Measurements from ENCODE around the gene POLR2E. TPM values are rescaled to one million over a fixed set of nuclear protein-coding genes. Genes with fewer than 3 reads are reported as not detected.
A peak's percentile ranks its signal among the peaks of the same experiment; 100 is the strongest.

The POLR2E gene
- 57.4 and 87.1 TPM in 2 replicates for total RNA-seq

DNA sequence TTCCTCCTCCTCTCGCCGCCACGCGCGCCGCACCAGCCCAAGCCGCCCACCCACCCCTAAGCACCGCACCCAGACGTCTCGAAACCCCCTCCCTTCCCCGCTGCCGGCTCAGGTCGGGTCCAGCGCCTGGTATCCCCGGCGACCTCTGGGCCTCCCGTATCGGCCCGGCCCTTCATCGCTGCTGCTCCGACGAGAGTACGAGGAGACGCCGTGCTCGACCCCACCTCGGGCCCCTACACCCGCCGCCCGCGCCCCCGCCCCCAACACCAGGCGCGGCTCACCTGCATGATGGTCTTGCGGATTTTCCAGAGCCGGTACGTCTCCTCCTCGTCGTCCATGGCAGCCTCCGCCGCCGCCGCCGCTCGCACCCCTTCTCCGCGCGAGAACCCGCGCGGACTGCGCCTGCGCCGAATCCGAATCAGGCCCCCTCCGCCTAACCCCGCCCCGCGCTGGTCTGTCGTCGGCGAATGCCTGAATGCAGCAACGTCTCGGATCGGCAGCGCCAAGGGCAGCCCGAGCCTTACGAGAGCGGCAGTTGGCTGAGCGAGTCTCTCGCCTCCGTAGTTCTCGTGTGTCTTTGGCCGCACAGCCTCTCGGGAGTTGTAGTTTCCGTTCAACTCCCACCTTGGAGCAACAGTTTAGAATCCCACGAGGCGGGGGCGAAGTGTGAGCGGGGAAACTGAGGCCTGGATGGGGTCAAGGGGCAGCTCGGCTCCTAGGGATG is at the start of gene POLR2E:
Gene POLR2E (minus strand): TSS at position 398 of the 724 bp plus-strand sequence. CDS start 60 bp downstream, at position 338.
- DNase-seq (ENCODE audit: low read depth) (peak; percentile 90), FAIRE-seq (peak; percentile 92)

DNA sequence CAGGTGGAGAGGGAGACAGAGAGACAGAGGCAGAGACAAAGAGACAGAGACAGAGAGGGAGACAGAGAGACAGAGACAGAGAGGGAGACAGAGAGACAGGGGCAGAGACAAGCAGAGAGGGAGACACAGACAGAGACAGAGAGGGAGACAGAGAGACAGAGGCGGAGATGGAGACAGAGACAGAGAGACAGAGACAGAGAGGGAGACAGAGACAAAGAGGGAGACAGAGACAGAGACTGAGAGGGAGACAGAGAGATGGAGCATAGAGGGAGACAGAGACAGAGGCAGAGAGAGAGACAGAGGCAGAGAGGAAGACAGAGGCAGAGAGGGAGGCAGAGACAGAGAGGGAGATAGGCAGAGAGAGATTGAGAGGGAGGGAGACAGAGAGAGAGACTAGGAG is 49.6 kb upstream of the POLR2E start:
- Histone ChIP-seq H3K27me3 (ENCODE audit: control insufficient read depth, insufficient read depth, low read length) (no peaks in the 10 kb centered on the region), H3K4me3 (ENCODE audit: low read depth, low read length) (no peak overlapping the region), H3K36me3 (ENCODE audit: control insufficient read depth, insufficient read depth, low read length) (peaks cover 31% of the 10 kb centered on the region)
- DNase-seq (ENCODE audit: low read depth) (no peak), FAIRE-seq (no peak)
- TF ChIP-seq, protein P1, sequence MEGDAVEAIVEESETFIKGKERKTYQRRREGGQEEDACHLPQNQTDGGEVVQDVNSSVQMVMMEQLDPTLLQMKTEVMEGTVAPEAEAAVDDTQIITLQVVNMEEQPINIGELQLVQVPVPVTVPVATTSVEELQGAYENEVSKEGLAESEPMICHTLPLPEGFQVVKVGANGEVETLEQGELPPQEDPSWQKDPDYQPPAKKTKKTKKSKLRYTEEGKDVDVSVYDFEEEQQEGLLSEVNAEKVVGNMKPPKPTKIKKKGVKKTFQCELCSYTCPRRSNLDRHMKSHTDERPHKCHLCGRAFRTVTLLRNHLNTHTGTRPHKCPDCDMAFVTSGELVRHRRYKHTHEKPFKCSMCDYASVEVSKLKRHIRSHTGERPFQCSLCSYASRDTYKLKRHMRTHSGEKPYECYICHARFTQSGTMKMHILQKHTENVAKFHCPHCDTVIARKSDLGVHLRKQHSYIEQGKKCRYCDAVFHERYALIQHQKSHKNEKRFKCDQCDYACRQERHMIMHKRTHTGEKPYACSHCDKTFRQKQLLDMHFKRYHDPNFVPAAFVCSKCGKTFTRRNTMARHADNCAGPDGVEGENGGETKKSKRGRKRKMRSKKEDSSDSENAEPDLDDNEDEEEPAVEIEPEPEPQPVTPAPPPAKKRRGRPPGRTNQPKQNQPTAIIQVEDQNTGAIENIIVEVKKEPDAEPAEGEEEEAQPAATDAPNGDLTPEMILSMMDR (IDR thresholded peaks at IDR 0.05; ENCODE audit: insufficient read depth, low read length, severe bottlenecking) = no peak

More for the DNA sequence above, at the start of gene POLR2E:
- Histone ChIP-seq H3K4me3 (ENCODE audit: low read depth, low read length) (peak within 1 kb of the TSS; percentile 98), H3K27me3 (ENCODE audit: control insufficient read depth, insufficient read depth, low read length) (no peaks in the 10 kb centered on the region), H3K36me3 (ENCODE audit: control insufficient read depth, insufficient read depth, low read length) (peaks cover 12% of the 10 kb centered on the region)
- TF ChIP-seq, protein P1 (IDR thresholded peaks at IDR 0.05; ENCODE audit: insufficient read depth, low read length, severe bottlenecking) = no peak

- H3K36me3 ChIP-seq (ENCODE audit: control insufficient read depth, insufficient read depth, low read length) = peaks cover 27% of the 10 kb centered on the region
- DNase-seq (ENCODE audit: low read depth) = no peak
These were observed 48.7 kb upstream of the POLR2E start for GRCh38 chr19:1143828-1144399.

GRCh38 chr19:1141944-1142343 is 46.8 kb upstream of the POLR2E start:
- TF ChIP-seq, protein P1 (IDR thresholded peaks at IDR 0.05; ENCODE audit: insufficient read depth, low read length, severe bottlenecking) = no peak
- H3K27me3 ChIP-seq (ENCODE audit: control insufficient read depth, insufficient read depth, low read length) = no peaks in the 10 kb centered on the region
- peaks cover 25% of the 10 kb centered on the region for H3K36me3 ChIP-seq (ENCODE audit: control insufficient read depth, insufficient read depth, low read length)
- peak; percentile 100 for FAIRE-seq
- H3K4me3 ChIP-seq (ENCODE audit: low read depth, low read length) = no peak overlapping the region
- DNase-seq (ENCODE audit: low read depth) = no peak

More at GRCh38 chr19:1143828-1144399, 48.7 kb upstream of the POLR2E start:
- TF ChIP-seq, protein P1 (IDR thresholded peaks at IDR 0.05; ENCODE audit: insufficient read depth, low read length, severe bottlenecking) = no peak
- Histone ChIP-seq H3K4me3 (ENCODE audit: low read depth, low read length) (no peak overlapping the region), H3K27me3 (ENCODE audit: control insufficient read depth, insufficient read depth, low read length) (no peaks in the 10 kb centered on the region)
- FAIRE-seq = no peak

GRCh38 chr19:1140272-1141027 is 45.3 kb upstream of the POLR2E start:
- FAIRE-seq = no peak
- no peaks in the 10 kb centered on the region for H3K27me3 ChIP-seq (ENCODE audit: control insufficient read depth, insufficient read depth, low read length)

More at GRCh38 chr19:1140272-1141027, 45.3 kb upstream of the POLR2E start:
- TF ChIP-seq, protein P1 (IDR thresholded peaks at IDR 0.05; ENCODE audit: insufficient read depth, low read length, severe bottlenecking) = no peak
- no peak for DNase-seq (ENCODE audit: low read depth)
- Histone ChIP-seq H3K36me3 (ENCODE audit: control insufficient read depth, insufficient read depth, low read length) (peaks cover 25% of the 10 kb centered on the region), H3K4me3 (ENCODE audit: low read depth, low read length) (no peak overlapping the region)
